GM19452 (cell line): ENCODE data around the gene RABL6.
A peak's percentile ranks its signal among the peaks of the same experiment; 100 is the strongest.
"Not testable (repeated sequence)": the region's sequence is repeated elsewhere in the genome, so short reads cannot be mapped to it uniquely, and the experiment has no call there.

Experiments used
- ATAC-seq: cut with Tn5 transposase; IDR thresholded peaks from one replicate; pipeline ENCODE4 v1.9.1; 2021; ENCODE audit not compliant: unreplicated experiment

Gene RABL6

GRCh38 chr9:136835162-136835931 is 27.6 kb downstream of the RABL6 start:
- ATAC-seq = no peak

GRCh38 chr9:136835932-136836904 is 28.5 kb downstream of the RABL6 start:
- no peak for ATAC-seq

GRCh38 chr9:136837146-136837855 is 29.6 kb downstream of the RABL6 start:
- ATAC-seq = no peak

GRCh38 chr9:136837856-136838277 is 30.1 kb downstream of the RABL6 start:
- not testable (repeated sequence) for ATAC-seq

- no peak for ATAC-seq
Observed at GRCh38 chr9:136838314-136839228, 30.8 kb downstream of the RABL6 start.

GRCh38 chr9:136839229-136840139 is 31.7 kb downstream of the RABL6 start:
- ATAC-seq = no peak

- no peak for ATAC-seq
Observed at GRCh38 chr9:136840140-136840876, 32.6 kb downstream of the RABL6 start.

- no peak for ATAC-seq
Observed at GRCh38 chr9:136840877-136841645, 33.3 kb downstream of the RABL6 start.

- not testable (repeated sequence) for ATAC-seq
Observed at GRCh38 chr9:136841646-136842379, 34.1 kb downstream of the RABL6 start.

GRCh38 chr9:136842380-136842948 is 34.7 kb downstream of the RABL6 start, which contains the start of gene AJM1:
Gene AJM1 (plus strand): TSS chr9:136842478. CDS start chr9:136844415, 1,937 bp downstream.
- ATAC-seq = peak; percentile 68

GRCh38 chr9:136843159-136843800 is 35.5 kb downstream of the RABL6 start:
- ATAC-seq = not testable (repeated sequence)

GRCh38 chr9:136843801-136844740 is 36.3 kb downstream of the RABL6 start:
- not testable (repeated sequence) for ATAC-seq

- no peak for ATAC-seq
Observed at GRCh38 chr9:136844761-136845464, 37.2 kb downstream of the RABL6 start.
